ENCODE measurements around the gene STXBP6. TPM values are rescaled to one million over a fixed set of nuclear protein-coding genes. Genes with fewer than 3 reads are reported as not detected.

Gene STXBP6
- total RNA-seq, 2 experiments from 2014 or later, result not detected

DNA sequence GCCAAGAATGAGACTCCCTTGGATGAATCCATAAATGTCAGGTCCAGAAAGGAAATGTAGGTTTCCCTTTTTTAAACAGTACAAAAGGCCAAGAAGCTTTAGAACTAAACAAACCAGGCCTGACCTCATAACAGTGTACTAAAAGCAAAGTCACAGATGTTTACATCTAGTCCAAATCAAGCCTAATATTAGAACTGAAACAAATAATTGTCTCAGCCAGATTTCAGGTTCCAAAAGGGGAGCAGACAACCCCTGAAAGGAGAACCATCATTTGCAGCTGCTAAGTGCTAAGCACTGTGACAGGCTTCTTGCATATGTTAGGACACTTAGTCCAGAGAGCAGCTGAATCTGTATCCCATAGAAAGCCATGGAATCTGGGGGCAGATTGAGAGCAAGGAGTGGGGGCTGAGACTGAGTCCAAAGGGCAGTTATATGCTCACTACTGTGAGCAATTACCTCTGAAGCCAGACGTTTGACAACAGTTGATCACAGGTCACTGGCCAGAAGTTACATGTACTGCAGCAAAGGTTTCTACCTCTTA, 90.1 kb downstream of the STXBP6 start:
- H3K27me3 Mint-ChIP-seq, result peaks cover 3% of the 10 kb centered on the region
- no peak overlapping the region for H3K4me3 Mint-ChIP-seq
- POLR2A ChIA-PET, result no interaction called here
- H3K27ac Mint-ChIP-seq, result no peak overlapping the region
- CTCF ChIA-PET, result no interaction called here
- no peaks in the 10 kb centered on the region for H3K4me1 Mint-ChIP-seq
- intact Hi-C loops (cut with DNase I, micrococcal nuclease), result no loop called here
- ATAC-seq (no peak), DNase-seq (no peak)
- H3K9me3 Mint-ChIP-seq (ENCODE audit: low read depth), result no peaks in the 10 kb centered on the region
- no peaks in the 10 kb centered on the region for H3K36me3 Mint-ChIP-seq (ENCODE audit: low read depth)

DNA sequence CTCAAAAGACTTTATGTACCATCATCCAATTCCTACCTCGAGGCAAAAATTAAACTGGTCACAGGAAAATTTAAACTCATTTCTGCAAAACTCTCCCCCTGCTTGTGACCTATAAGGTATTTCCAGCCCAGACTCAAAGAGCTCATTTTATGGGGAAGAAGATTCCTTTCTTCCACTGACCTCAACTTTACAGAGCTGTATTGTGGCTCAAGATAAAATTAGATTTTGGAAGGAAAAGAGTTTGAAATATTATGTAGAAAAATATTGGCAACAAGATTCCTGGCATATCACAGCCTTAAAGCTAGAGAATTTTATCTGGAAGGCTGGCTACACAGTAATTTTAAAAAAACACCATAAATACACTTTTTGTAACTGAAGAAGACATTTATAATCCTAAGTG, 91.7 kb downstream of the STXBP6 start:
- H3K27me3 Mint-ChIP-seq, result peaks cover 6% of the 10 kb centered on the region
- H3K27ac Mint-ChIP-seq, result no peak overlapping the region
- H3K9me3 Mint-ChIP-seq (ENCODE audit: low read depth), result no peaks in the 10 kb centered on the region
- ATAC-seq (no peak), DNase-seq (no peak)
- ChIA-PET POLR2A (no interaction called here), CTCF (no interaction called here)
- no peaks in the 10 kb centered on the region for H3K36me3 Mint-ChIP-seq (ENCODE audit: low read depth)
- no peak overlapping the region for H3K4me3 Mint-ChIP-seq
- H3K4me1 Mint-ChIP-seq, result no peaks in the 10 kb centered on the region
- intact Hi-C loops (cut with DNase I, micrococcal nuclease), result no loop called here

GRCh38 chr14:24957814-24958213, 92.1 kb downstream of the STXBP6 start:
- Mint-ChIP-seq H3K4me3 (no peak overlapping the region), H3K27ac (no peak overlapping the region), H3K36me3 (ENCODE audit: low read depth) (no peaks in the 10 kb centered on the region), H3K27me3 (peaks cover 7% of the 10 kb centered on the region), H3K9me3 (ENCODE audit: low read depth) (no peaks in the 10 kb centered on the region), H3K4me1 (no peaks in the 10 kb centered on the region)
- ATAC-seq (no peak), DNase-seq (no peak)
- intact Hi-C loops (cut with DNase I, micrococcal nuclease), result no loop called here
- ChIA-PET POLR2A (no interaction called here), CTCF (no interaction called here)

GRCh38 chr14:24956104-24956503, 93.8 kb downstream of the STXBP6 start:
- POLR2A ChIA-PET, result no interaction called here
- Mint-ChIP-seq H3K27ac (no peak overlapping the region), H3K27me3 (peaks cover 7% of the 10 kb centered on the region), H3K36me3 (ENCODE audit: low read depth) (no peaks in the 10 kb centered on the region), H3K4me1 (no peaks in the 10 kb centered on the region), H3K4me3 (no peak overlapping the region), H3K9me3 (ENCODE audit: low read depth) (no peaks in the 10 kb centered on the region)
- ATAC-seq, result no peak
- DNase-seq, result no peak
- intact Hi-C loops (cut with DNase I, micrococcal nuclease), result no loop called here
- CTCF ChIA-PET, result interaction anchor here (1.4 to 1.5 kb wide), 2 partner anchors 17 to 149 kb away, joined by 4 read pairs; no protein-coding TSS in a partner anchor

- no peaks in the 10 kb centered on the region for H3K4me1 Mint-ChIP-seq
- no peak for ATAC-seq
Observed at GRCh38 chr14:24954700-24955037, 95.3 kb downstream of the STXBP6 start.

DNA sequence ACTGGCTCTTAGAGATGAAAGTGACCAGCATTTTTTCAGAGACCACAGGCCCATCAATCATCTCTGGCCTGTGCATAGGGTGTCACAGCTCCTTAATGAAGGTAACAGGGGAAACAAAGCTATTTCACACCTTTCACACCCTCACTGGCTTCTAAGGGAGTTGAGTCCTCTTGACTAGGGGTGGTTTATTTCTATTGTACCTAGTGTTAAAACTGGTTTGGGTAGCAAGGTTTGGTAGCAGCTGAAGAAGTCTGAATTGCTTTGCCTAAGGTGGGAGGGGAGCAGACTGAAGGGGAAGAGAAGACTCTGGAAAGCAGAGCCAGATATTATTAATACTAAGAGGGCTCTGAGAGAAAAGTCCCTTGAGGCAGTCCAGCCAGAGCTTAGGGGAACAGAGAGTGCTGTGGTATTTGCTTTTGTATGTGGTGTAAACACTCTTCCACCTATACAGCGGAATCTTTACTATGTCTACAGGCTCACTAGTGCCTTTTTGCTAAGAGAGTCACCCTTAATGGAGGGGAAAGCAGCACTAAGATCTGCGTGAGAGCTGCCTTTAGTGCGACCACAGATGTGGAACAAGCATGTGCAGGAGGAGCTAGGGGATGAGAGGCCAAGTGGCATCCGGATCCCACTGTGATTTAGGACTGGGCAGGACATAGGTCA, 95.8 kb downstream of the STXBP6 start:
- POLR2A ChIA-PET, result no interaction called here
- DNase-seq (no peak), ATAC-seq (no peak)
- CTCF ChIA-PET, result no interaction called here
- intact Hi-C loops (cut with DNase I, micrococcal nuclease), result no loop called here
- Mint-ChIP-seq H3K27ac (no peak overlapping the region), H3K9me3 (ENCODE audit: low read depth) (no peaks in the 10 kb centered on the region), H3K27me3 (peaks cover 6% of the 10 kb centered on the region), H3K4me3 (no peak overlapping the region), H3K36me3 (ENCODE audit: low read depth) (no peaks in the 10 kb centered on the region), H3K4me1 (no peaks in the 10 kb centered on the region)

More at GRCh38 chr14:24954700-24955037, 95.3 kb downstream of the STXBP6 start:
- H3K9me3 Mint-ChIP-seq (ENCODE audit: low read depth), result no peaks in the 10 kb centered on the region
- ChIA-PET POLR2A (no interaction called here), CTCF (interaction anchor here (1.4 kb wide), 1 partner anchor 19 kb away, joined by 4 read pairs; no protein-coding TSS in a partner anchor)
- DNase-seq, result no peak
- no peaks in the 10 kb centered on the region for H3K36me3 Mint-ChIP-seq (ENCODE audit: low read depth)
- intact Hi-C loops (cut with DNase I, micrococcal nuclease), result no loop called here
- H3K27me3 Mint-ChIP-seq, result peaks cover 4% of the 10 kb centered on the region
- H3K27ac Mint-ChIP-seq, result no peak overlapping the region
- no peak overlapping the region for H3K4me3 Mint-ChIP-seq

- POLR2A ChIA-PET, result no interaction called here
- CTCF ChIA-PET, result no interaction called here
- H3K36me3 Mint-ChIP-seq (ENCODE audit: low read depth), result no peaks in the 10 kb centered on the region
Observed at GRCh38 chr14:24952851-24953666, 96.9 kb downstream of the STXBP6 start.

DNA sequence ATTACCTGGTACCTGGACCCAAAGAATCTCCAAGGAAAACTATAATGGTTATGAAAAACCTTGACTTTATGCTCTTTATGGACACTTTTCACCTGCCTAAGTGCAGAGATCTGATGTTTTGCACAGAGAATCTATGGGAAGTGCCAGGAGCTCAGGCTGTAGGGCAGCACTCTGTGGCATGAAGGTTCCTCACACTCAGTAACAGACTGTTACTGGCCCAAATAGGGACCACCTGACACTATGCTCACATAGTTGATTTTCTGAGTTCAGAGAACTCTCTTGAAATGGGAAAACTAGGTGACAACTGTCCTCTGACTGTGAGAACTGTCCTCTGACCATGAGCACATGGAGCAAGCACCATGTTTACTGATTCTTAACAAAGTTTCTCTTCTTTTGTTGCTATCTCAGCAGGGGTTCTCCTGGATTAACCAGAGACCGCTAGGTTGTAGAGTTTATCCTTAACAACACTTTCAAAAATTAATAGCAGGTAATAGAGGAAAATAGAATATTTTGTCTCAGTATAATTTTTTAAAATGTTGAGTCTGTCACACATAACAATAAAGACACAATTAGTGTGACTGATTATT, 101.6 kb downstream of the STXBP6 start:
- DNase-seq (no peak), ATAC-seq (no peak)
- Mint-ChIP-seq H3K27me3 (peaks cover 3% of the 10 kb centered on the region), H3K27ac (no peak overlapping the region), H3K36me3 (ENCODE audit: low read depth) (no peaks in the 10 kb centered on the region), H3K9me3 (ENCODE audit: low read depth) (no peaks in the 10 kb centered on the region), H3K4me3 (no peak overlapping the region), H3K4me1 (no peaks in the 10 kb centered on the region)
- ChIA-PET CTCF (no interaction called here), POLR2A (no interaction called here)
- intact Hi-C loops (cut with DNase I, micrococcal nuclease), result no loop called here

More at GRCh38 chr14:24952851-24953666, 96.9 kb downstream of the STXBP6 start:
- Mint-ChIP-seq H3K9me3 (ENCODE audit: low read depth) (no peaks in the 10 kb centered on the region), H3K27me3 (peaks cover 6% of the 10 kb centered on the region), H3K4me3 (no peak overlapping the region), H3K27ac (no peak overlapping the region), H3K4me1 (no peaks in the 10 kb centered on the region)
- intact Hi-C loops (cut with DNase I, micrococcal nuclease), result no loop called here
- DNase-seq (no peak), ATAC-seq (no peak)

GRCh38 chr14:24947131-24947530, 102.8 kb downstream of the STXBP6 start:
- DNase-seq (no peak), ATAC-seq (no peak)
- peaks cover 1% of the 10 kb centered on the region for H3K27me3 Mint-ChIP-seq
- no peak overlapping the region for H3K27ac Mint-ChIP-seq
- no peaks in the 10 kb centered on the region for H3K36me3 Mint-ChIP-seq (ENCODE audit: low read depth)
- H3K4me3 Mint-ChIP-seq, result no peak overlapping the region
- no peaks in the 10 kb centered on the region for H3K9me3 Mint-ChIP-seq (ENCODE audit: low read depth)
- intact Hi-C loops (cut with DNase I, micrococcal nuclease), result no loop called here
- ChIA-PET POLR2A (no interaction called here), CTCF (no interaction called here)
- H3K4me1 Mint-ChIP-seq, result peaks cover 3% of the 10 kb centered on the region

DNA sequence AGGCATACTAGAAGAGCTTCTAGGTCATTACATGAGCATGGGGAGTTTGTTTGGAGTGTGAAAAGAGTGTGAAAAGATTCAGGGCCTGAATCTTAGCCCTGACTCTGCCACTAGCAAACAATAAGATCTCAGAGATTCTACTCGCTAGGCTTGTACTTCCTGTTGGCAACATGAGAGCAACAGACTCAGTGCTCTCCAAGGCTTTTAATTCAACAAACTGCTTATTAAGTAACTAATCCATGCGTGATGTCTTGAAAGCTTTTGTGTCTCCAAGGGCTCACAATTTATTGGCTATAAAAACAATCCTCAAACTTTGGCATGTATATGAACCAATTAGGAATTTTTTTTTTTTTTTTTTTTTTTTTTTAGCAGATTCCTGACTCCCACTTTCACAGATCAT, 105.1 kb downstream of the STXBP6 start:
- Mint-ChIP-seq H3K4me1 (peaks cover 3% of the 10 kb centered on the region), H3K4me3 (no peak overlapping the region), H3K27ac (no peak overlapping the region), H3K36me3 (ENCODE audit: low read depth) (no peaks in the 10 kb centered on the region), H3K9me3 (ENCODE audit: low read depth) (no peaks in the 10 kb centered on the region), H3K27me3 (peaks cover 1% of the 10 kb centered on the region)
- DNase-seq, result no peak
- ChIA-PET POLR2A (no interaction called here), CTCF (interaction anchor here (0.6 kb wide), 1 partner anchor 637 kb away, joined by 5 read pairs; no protein-coding TSS in a partner anchor)
- intact Hi-C loops (cut with DNase I, micrococcal nuclease), result no loop called here
- ATAC-seq, result no peak

DNA sequence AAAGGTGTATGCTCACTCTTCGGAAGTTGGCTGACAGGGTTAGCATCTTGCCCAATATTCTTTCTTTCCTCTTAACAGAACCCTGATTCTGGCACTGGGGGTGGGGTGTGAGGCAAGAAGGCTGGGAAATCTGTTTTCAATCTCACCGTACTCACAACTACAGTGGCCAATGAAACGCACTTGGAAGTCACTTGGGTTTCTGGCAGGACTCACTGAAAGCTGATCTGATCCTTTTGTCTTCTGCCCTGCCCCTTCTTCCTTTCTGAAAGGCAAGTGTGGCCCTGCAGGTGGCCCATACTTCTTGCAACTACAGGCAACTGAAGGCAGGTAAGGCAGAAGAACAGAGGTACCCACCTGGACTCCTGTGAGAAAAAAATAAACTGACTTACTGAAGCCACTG, 106.9 kb downstream of the STXBP6 start:
- no peaks in the 10 kb centered on the region for H3K36me3 Mint-ChIP-seq (ENCODE audit: low read depth)
- H3K4me3 Mint-ChIP-seq, result no peak overlapping the region
- ATAC-seq (no peak), DNase-seq (no peak)
- no peaks in the 10 kb centered on the region for H3K9me3 Mint-ChIP-seq (ENCODE audit: low read depth)
- peaks cover 3% of the 10 kb centered on the region for H3K4me1 Mint-ChIP-seq
- intact Hi-C loops (cut with DNase I, micrococcal nuclease), result no loop called here
- H3K27ac Mint-ChIP-seq, result no peak overlapping the region
- H3K27me3 Mint-ChIP-seq, result no peaks in the 10 kb centered on the region
- ChIA-PET POLR2A (no interaction called here), CTCF (no interaction called here)

- ChIA-PET POLR2A (no interaction called here), CTCF (no interaction called here)
- no peak for DNase-seq
- Mint-ChIP-seq H3K27ac (no peak overlapping the region), H3K9me3 (ENCODE audit: low read depth) (no peaks in the 10 kb centered on the region), H3K27me3 (no peaks in the 10 kb centered on the region), H3K36me3 (ENCODE audit: low read depth) (no peaks in the 10 kb centered on the region), H3K4me1 (peaks cover 3% of the 10 kb centered on the region), H3K4me3 (no peak overlapping the region)
- ATAC-seq, result no peak
- intact Hi-C loops (cut with DNase I, micrococcal nuclease), result no loop called here
Observed at GRCh38 chr14:24941719-24942118, 108.2 kb downstream of the STXBP6 start.

Measured in activated CD4-positive, alpha-beta T cell treated with anti-CD3 and anti-CD28 coated beads for 36 hours (primary cell).